AG09319 (cell line): Measurements from ENCODE around the gene MIOX.

Source experiments
- DNase-seq: peaks from one replicate; pipeline ENCODE4 v3.0.0-alpha.2; 2010; ENCODE audit warnings: low read depth; ENCODE audit errors: extremely low read depth
- CTCF ChIP-seq: IDR thresholded peaks from 2 replicates; pipeline ENCODE4 v1.5.1; 2011; ENCODE audit warnings: low read depth, mild to moderate bottlenecking, inconsistent platforms, low read length, moderate library complexity

Gene MIOX

DNA sequence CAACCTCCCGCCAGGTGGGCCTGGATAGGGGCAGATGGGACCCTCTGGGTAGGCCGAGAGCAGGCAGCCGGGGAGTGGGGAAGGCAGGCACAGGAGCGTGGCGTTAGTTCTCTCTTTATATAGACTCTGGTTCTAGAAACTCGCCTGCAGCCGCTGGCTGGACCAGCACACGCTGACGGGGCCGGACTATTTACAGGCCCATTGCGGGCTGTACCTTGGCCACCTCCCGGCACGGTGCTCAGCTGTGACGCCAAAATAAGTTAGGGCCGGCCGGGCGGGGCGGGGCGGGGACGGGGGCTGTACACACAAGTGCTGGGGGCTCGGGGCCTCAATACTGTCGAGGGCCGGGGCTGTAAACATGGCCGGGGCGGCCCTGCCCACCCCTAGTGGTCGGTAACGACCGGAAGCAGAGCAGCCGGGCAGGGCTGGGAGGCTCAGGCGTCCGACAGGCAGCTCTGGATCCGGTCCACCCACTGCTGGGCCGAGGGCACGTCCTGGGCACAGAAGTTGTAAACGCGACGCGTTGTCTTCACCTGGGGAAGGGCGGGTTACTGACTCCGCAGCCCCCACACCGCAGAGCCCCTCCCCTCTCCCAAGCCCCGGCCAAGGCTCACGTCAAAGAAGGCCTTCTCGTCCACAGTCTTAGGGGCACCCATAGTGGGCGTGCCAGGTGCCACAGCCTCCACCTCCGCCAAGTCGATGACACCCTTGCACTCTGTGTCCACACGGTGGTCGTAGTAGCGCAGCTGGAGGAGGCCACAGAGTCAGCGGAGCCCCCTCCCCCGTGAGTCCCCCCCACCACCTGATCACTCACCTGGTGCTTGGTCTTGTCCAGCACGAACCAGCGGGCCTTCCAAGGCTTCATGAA is 39.7 kb upstream of the MIOX start:
- no peak for TF ChIP-seq CTCF
- DNase-seq, result no peak

GRCh38 chr22:50447576-50448551 is 38.8 kb upstream of the MIOX start:
- no peak for TF ChIP-seq CTCF
- DNase-seq, result no peak

GRCh38 chr22:50452649-50453048 is 34.0 kb upstream of the MIOX start:
- no peak for TF ChIP-seq CTCF
- no peak for DNase-seq

- TF ChIP-seq CTCF, result no peak
- no peak for DNase-seq
Observed at GRCh38 chr22:50454556-50455075, 32.0 kb upstream of the MIOX start.

DNA sequence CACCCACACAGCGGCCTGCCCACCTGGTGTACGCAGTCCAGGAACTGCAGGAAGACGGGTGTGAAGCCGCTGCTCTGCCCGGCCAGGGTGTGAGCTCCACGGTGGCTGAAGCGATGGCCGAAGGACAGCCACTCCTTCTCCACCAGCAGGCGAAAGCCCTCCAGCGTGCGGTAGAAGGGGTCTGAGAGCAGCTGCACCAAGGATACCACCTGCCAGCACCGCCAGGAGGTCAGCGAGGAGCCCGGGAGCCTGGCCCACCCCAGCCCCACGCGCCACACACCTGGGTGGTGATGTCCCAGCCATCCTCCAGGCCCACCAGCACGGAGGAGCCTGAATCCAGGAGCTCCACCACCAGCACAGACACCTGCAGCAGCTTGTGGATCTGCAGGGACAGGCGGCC is 31.5 kb upstream of the MIOX start:
- no peak for DNase-seq

GRCh38 chr22:50456026-50456425 is 30.6 kb upstream of the MIOX start:
- no peak for DNase-seq
- no peak for TF ChIP-seq CTCF

More for the DNA sequence above, 31.5 kb upstream of the MIOX start:
- TF ChIP-seq CTCF, result no peak
